ENCODE results near the gene MTA3. TPM values are rescaled to one million over a fixed set of nuclear protein-coding genes. Genes with fewer than 3 reads are reported as not detected.

The MTA3 gene
- total RNA-seq = 46.6 TPM

DNA sequence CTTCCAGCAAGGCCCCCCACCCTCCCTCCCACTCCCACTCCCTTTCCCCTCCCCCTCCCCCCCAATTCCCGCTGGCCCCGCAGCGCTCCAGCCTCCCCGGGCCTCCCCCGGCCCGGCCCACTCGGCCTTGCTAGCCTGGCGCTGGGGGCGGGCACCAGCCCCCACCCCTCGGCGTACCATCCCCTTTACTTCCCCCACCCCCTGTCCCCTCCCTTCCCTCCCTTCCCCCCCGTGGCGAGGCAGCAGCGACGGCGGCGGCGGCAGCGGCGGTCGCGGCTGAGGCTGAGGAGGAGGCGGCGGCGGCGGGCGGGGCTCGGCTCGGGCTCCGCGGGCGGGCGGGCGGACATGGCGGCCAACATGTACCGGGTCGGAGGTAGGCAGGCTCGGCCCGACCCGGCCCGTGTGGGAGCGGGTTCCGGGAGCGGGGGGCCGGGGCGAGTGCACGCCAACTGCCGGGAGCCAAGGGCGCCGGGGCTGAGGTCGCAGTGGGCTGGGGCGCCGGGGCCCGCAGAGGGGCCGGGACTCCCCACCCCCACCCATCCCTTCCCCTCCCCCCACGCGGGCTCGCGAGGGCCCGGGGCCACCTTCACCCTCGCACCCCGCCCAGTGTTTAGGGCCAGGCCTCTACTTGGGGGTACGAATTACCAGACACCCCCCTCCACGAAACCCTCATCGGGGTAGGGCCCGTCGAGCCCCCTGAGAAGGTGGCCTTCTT lies at the start of gene MTA3:
TSS of gene MTA3 (plus strand) at position 232 of the 715 bp plus-strand sequence. CDS start at position 346, 114 bp downstream.

DNA sequence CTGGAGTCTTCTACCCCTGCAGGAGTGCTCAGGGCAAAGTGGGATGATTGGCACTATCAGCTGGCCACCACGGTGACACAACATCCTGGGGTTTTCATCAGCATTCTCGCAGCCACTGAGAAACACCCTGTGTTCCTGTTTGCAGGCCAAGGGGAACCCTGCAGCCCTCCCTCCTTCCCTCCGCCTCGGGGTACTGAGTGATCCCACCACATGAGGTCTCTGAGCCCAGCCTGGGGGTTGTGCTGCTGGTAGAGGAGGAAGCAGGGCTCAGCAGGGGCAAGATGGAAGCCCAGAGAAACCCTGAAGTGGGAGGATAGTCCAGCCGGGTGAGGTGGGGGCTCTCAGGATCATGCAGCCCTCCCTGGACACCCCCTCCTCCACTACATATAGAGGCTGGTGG lies 195.7 kb downstream of the MTA3 start, which contains the start of gene OXER1:
TSS of gene OXER1 (minus strand) at position 40 of the 400 bp plus-strand sequence. CDS start 73 bp downstream, outside the sequence.

DNA sequence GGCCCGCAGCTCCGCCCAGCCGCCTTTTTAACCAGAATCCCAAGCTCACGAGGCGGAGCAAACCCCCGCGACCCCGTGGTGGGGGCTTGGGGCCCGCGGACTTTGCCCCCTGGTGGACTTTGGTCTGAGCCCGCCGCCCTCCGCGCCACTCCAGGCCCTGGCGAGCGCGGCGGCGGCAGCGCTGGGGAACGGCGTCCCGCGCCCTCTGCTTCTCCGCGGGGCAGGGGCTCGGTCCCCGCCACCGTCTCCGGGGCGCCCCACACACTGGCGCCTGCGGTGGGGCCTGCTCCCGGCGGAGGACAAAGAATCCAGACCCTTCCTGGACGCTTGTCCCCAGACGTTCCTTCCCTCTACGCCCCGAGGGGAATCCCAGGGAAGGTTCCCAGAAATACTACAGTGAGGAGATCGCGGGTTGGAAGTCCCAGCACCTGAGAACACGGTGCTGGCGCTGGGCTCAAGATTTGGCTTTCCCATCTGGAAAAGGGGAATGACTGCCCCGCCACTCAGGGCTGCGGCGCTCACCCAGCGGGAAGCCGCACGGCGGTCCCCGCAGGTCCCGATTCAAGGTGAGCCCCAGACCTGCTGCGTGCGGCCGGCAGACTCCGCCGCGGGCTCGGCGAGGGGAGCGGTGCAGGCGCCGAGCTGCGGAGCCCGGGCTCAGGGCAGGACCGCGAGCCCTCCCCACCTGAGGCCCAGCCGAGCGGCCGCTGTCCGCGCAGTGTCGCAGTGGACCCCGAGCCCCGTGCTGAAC lies 224.3 kb downstream of the MTA3 start, which contains the start of gene HAAO:
TSS of gene HAAO (minus strand) at position 1 of the 751 bp plus-strand sequence. CDS start 47 bp downstream, outside the sequence.

Small RNA genes lying within 50 kb of the gene (small RNA-seq; reads per million reads assigned to genes)
- not detected for gene AC074375.1 (ENCODE audit: low replicate concordance)
- not detected for gene RNU6-137P (ENCODE audit: low replicate concordance)

Other genes with a start within 250 kb of the MTA3 start
- gene COX7A2L, start 207.4 kb upstream of the MTA3 start, total RNA-seq = 138 TPM
- 4.8 TPM for gene KCNG3, start 74.7 kb upstream of the MTA3 start, total RNA-seq
- gene OXER1, start 195.5 kb downstream of the MTA3 start, total RNA-seq = 8.1 TPM
- gene HAAO, start 224.0 kb downstream of the MTA3 start, total RNA-seq = 32.6 TPM